Stimulated activated CD4-positive, alpha-beta T cell treated with anti-CD3 and anti-CD28 coated beads, Interleukin-1b, Interleukin-23, amount 100 ng/mL, for 24 hours (primary cell): Measurements from ENCODE around the gene NHEJ1.

Experiments used
- DNase-seq, 4 experiments: peaks; one replicate each; pipeline ENCODE4 v3.0.0-alpha.2; 2020; ENCODE audit warnings: low read depth in 4 of 4, low spot score in 1 of 4

Gene NHEJ1

DNA sequence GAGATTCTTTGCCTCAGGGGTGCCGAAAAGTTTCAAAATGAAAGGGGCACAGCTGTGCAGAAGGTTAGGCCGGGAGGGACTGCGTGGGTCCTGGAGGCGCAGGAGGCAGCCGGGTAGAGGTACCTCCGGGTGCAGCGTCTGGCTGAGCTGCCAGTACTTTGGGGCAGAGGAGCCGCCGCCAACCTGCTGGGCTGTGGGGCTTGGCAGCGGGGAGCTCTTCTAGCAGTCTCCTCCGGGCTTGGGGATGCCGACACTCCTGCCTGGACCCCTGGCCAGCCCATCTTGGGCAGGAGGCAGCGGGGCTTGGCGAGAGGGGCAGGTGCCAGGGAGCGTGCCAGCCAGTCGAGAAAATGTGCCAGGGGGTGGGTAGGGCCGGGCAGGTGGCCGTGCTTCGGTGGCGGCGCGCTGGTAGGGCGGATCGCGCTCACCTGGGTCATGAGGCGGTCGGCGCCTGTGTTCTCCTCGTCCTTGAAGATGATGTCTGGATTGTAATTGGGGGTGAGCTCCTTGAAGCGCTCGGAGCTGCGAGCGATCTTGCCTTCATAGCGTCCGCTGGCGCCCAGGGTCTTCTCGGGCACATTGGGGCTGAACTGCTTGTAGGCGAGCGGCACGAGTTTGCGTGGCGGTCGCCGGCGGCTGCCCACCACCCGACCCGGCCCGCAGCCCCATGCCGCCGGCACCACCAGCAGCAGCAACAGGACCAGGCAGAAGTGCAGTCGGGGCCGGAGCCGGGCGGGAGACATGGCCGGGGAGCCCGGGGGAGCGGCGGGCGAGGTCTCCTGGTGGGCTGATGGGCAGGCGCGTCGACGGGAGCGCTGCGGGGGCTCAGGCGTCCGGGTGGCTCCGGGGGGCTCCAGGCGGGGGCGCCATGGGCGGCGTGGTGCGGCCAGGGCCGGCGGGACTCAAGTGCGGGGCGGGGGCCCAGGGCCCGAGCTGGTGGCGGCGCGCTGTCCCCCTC, 100.6 kb downstream of the NHEJ1 start:
- DNase-seq = no peak

DNA sequence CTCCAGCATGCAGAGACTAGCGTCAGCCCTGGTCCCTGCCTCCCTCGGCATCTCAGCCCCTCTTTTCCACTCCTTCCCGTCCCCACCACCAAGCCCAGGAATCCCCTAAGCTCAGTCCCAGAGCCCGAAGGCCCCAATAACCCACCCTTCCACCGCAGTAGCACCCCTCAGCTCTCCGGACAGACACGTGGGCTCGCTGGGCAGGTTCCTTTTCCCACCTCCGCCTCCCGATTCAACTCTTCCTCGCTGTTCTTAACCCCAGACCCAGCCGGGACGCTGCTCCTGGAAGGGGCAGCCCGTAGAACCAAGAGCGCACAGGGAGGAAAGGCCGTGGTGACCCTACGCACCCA, 101.3 kb downstream of the NHEJ1 start:
- DNase-seq = no peak

DNA sequence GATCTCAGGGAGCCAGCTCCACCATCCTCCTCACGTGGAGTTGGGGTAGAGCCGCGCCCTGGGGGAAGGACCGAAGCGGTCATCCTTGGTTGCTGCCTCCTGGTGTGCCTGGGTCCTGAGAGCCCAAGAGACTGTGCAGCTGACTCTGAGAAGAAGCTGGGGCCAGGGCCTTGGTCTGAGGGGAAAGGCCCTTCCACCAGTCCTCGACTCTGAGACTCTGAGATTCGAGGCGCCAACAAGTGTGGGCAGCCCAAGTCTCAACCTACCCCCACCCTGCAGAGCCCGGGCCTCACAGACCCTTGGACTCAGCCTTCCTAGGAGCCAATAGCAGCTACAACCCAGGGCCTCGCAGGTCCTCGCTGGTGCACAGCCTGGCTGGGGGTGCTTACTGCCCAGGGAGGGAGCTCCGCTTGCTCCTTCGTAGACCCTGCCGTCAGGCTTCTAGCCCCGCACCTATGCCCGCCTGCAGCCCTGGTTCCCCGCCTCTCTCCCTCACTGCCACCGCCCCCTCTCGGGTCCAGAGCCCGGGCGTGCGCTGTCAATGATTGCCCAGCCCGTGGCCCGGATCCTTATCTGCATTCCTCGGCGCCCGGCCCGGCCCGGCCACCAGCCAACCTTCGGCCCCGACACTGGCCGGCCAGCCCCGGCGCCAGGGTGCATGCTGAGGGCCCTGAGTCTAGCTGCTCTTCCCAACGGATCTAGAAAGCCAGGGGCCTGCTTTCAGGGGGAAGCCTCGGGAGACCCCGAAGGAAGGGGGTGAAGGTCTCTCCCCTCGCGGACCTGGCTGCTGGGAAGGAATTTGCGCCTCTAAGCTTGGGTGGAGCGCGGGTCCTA, 101.9 kb downstream of the NHEJ1 start:
- no peak for DNase-seq

DNA sequence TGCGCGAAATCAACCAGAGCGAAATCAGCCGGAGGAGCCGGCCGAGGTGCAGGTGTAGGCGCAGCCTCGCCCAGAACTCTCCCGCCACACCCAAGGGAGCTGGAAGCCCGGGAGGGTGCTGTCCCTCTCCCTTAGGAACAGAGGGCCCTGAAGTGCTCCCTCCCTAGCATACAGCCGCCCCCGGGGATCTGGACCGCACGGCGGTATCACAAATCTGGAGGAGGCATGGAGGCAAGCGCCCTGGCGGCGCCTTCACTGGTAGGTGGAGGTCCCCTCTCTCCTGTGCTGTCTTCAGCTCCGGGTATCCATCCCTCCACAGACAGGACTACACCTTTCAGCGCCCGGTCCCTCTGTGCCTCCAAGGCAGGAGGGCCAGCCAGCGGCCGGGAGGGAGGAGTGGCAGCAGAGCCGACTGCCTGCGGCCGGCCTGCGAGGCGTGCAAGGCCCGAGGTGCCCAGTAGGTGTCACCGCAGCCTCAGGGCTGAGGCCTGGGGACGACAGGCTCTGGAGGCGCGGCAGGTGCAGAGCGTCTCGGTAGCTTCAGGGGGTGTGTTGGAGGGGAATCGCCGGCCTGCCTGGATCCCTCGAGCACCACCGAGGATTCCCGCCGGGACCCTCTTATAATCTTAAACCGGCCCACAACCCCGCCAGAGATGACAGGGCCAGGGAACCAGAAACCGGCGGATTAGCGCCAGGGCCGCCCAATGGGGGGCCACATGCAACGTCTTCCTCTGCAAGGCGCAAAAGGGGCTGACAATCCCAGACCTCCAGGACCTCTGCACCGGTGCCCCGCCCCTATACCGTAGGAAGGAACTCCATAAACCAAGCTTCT, 102.7 kb downstream of the NHEJ1 start:
- DNase-seq = peak; percentile 47 to 69 (median 60)

DNA sequence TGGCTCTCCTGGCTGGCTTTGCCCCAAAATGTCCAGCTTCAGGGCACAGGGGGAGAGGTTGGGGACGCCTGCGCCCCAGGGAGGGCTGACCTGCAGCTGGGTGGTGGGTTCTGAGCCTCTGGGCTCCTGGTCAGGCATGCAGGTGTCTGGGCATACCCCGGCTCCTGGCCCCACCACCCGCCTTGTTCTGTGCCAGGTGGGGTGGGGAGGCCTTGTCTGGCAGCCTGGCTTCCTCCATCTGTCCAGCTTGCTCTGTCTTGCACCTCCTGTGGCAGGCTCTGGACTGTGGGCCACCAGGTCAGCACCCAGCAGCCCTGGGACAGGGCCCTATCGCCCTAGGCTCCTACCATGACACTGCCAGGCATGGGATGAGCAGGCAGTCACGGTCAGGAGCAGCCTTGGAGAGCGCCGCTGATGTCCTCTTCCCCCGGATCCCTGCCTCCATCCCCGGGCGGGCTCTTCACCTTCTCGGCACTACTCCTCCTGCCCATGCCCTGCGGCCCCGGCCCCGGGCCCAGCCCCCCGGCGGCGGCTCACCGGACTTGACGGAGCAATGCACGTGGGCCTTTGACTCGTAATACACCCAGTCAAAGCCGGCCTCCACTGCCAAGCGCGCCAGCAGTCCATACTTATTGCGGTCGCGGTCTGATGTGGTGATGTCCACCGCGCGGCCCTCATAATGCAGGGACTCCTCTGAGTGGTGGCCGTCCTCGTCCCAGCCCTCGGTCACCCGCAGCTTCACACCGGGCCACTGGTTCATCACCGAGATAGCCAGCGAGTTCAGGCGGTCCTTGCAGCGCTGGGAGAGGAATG, 103.5 kb downstream of the NHEJ1 start:
- no peak for DNase-seq

DNA sequence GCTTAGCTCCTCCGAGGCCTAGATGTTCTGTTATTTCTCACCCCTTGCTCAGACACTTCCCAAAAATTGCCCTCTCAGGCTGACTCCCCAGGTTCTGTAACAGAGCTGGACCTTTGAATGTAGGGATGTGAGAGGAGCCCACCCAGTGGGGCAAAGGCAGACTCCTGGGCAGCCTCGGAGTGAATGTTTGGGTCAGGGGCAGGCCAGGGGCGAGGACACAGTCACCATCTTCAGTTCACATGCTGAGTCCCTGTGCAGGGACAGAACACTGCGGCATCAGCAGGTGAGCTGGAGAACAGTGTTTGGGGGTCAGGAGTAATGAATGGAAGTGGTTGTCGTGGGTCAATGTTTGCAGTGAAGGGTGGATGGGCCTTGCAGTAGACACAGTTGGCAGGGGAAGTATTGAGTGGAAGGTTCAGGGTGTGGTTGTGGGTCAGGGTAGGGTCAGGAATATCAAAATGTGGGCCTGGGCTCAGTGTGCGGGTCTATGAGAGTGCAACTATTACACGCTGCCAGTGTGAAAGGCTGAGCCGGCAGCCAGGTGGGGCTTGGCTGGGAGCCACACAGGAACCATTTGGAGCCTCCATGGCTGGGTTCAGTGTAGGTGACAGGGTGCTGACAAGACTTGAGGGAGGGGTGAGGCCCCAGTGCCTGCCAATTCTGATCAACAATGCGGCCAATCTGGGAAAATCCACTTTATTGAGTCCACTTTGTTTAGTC, 104.3 kb downstream of the NHEJ1 start:
- no peak for DNase-seq

DNA sequence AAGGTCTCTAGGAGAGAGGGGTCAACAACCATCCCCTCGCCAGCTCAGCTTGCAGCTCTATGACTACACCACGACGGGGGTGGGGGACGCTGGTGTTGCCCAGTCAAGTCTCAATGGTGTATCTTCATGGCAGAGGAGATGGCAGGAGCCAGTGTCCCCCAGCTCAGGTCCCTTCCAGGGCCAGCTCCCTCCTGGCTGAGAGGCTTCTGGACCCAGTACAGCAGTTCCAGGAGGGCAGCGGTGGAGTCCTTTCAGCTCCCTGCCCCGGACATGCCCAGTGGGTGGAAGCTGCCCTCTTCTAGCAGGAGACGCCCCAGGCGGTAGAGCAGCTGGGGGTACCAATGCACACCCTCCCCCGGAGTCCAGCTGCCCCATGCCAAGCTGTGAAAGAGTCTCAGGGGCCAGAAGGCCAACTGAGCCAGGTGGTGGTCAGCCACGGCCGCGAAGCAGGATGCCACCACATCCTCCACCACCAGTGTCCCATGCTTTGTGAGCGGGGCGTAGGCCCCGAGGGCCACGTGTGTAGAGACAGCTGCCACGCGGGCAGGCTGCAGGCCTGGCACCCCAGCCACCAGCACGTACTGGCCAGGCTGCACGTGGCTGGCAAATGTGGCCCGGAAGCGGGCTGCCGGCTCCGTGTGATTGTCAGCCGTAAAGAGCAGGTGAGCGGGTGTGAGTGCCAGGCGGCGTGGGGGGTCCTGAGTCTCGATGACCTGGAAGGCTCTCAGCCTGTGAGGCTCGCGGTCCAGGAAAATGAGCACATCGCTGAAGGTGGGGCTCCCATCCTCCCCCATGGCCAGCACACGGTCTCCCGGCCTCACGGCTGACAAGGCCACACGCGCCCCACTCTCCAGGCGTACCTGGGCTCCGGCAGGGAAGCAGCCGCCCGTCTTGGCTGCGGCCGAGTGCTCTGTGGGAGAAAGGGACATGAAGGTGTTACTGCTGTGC, 105.4 kb downstream of the NHEJ1 start:
- no peak for DNase-seq

DNA sequence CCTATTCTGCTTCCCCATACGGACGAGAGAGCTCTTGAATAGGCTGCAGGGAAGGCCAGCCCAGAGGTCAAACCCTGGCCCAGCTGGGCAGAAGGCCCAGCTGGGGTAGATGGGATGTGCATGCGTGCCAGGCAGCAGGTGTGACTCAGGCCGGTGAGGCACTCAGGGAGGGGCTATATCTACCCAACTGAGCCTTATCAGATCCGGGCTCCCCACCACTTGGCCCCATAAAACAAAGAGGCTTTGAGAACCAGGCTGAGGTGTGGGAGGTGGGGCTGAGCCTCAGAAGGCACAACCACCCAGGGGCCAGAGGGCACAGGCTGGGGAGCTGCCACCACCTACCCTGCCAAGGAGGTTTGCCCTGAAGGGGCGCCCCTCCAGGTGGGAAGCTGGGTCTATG, 111.3 kb downstream of the NHEJ1 start:
- DNase-seq = no peak

DNA sequence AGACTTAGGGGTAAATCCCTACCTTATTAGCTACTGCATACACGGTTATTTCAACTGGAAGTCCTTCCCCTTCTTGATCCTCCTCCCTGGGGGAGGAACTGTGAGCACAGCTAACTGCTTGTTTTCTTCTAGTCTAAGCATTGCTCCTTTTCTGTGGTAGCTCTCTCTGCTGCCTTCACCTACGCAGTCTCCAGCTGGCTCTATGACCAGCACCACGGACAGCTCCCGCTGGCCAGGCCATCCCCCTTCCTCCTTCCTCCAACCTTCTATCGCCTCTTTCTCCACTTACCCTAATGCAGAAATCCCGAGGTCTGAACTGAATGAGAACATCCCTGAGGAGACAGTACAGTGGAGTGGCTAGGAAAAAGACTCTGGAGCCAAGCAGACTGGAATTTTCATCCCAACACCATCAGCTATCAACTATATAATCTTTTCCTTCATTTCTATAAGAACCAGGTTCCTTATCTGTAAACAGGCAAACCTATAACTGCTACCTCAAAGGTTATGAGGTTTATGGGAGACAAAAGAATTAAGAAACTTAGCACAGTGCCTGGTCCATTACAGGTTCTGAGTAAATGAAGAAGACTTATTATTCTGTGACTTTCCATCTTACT, 114.6 kb downstream of the NHEJ1 start:
- DNase-seq = no peak

DNA sequence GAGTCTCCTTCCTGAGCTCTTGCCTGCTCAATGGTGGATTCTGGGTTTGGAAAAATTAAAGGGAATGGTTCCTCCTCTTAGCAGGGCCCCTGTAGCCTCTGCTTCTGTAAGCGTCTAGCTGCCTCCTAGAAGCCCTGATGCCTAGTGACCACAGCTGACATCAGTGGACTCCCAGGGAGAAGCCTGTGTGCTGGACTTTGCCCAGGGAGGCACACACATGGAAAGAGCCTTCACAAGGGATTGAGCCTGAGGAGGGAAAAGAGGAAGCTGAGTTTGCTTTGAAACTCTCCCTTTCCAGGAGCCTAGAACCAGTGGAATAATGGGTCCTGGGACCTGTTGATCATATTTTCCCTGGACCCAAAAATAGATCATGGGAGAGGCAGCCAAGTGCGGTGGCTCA, 117.9 kb downstream of the NHEJ1 start:
- no peak for DNase-seq

DNA sequence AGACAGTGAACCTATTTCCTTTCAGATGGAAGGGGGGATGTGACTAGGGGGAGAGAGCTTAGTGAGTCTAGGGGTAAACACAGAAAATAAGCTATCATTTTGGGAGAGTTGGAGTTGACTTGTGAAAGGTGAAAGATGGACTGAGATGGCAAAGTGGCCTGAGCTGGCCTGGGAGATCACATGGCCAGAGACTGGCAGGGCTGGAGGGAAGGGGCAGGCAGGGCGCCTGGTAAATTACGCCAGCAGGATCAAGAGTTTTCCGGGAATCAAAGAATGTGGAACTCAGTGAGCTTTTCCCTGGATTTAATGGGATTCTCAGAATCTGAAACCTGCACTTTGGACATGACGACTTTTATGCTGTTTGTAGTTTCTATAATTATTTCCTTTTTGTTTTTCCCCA, 118.5 kb downstream of the NHEJ1 start:
- no peak for DNase-seq

DNA sequence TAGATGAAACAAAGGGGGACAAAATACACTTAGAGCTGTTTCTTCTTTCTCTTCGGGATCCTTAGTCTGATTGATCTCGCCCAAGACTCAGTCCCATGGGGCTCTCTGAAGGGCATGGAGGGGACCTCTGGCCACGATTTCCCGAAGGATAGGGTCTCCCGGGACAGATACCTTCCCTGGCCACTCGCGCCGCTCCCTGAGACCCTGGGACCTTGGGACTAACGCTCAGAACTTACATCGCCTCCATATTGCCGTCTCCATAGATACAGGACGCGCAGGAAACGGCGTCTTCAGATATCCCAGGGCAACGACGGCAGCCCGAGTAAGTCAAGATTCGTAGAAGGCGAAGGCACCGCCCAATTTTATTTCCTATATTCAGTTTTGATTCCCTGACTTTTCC, 119.4 kb downstream of the NHEJ1 start, which contains the start of gene CFAP65:
Gene CFAP65, minus strand, starts transcription at position 265 of the 400 bp plus-strand sequence. CDS start 2,468 bp downstream, outside the sequence.
- peak in 1 of 4 experiments; percentile 18 for DNase-seq

DNA sequence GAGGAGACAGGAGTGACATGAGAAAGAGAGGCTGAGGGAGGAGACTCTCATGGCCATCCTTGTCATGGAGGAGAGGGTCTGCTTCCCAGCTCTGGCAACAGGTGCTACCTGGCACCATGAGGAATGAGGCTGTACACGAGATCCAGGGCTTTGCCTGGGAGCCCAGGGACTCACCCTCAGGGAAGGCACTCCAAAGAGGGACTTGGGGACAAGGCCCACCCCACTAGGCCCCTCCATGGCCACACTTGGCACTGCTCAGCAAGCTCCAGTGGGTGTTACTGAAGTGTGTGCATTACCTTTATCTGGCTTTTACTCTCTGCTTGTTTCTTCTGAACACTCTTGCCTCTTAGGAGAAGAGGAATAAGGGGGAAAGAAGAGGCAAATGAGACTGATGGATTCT, 122.0 kb downstream of the NHEJ1 start:
- no peak for DNase-seq

DNA sequence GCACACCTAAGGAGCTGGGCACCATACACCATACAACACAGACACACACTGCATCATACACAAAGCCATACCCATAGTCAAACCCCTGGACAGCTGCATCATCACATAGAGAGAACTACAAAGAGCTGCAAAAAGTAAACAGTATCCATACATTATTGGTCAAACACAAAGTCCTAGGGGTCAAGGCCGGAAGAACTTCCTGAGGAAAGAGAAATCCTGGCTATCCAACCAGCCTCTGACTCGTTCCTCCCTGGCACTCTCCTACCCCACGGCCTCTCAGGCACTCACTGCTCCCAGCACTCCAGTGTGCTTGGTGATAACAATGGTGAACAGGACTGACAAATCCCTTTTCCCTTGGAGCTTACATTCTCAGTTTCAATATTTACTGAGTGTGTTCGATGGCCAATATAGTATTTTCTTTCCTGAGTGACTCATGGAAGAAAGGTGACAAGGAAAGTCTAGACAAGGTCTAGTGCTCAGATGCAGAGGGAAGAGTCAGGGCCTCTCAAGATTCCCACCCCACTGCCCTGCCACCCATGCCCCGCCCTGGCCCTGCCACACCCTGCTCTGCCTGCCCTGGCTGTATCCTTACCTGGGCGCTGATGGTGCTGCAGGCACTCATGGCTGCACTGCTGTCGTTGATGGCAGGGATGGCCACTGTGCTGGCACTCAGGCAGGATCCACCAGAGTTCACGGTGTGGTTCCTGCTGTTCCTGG, 122.7 kb downstream of the NHEJ1 start:
- no peak for DNase-seq

DNA sequence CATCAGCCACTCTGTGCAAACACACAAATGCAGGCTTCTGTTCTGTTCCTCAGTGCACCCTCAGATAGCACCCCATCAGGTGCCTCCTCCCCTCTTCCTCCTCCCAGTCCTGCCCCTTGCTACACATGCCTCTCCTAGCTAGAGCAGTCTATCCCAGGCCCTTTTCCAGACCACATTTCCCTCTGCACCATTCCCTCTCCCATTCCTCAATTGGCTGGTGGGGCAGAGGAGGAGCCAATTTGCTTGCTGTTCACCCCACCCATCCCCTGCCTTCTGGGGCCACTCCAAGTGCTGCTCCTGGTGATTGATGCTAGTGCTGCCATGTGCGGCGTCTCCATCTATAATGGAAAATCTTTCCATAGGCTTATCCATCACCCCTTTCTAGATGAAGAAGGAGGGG, 124.7 kb downstream of the NHEJ1 start:
- no peak for DNase-seq

DNA sequence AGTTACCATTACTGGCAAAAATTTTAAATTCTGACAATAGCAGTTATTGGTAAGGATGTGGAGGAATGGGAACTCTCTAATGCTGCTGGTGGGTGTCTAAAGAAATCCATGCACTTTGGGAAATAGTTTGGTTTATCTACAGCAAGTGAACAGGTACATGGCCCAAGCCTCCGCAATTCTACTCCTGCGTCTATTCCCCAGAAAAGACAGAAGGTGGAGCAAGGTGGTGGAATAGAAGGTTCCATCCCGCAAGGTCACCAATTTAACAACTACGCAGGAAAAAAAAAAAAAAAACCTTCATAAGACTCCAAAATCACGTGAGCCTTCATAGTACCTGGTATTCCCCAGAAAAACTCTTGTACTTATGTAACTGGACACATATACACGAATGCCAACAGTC, 125.8 kb downstream of the NHEJ1 start:
- DNase-seq = no peak

DNA sequence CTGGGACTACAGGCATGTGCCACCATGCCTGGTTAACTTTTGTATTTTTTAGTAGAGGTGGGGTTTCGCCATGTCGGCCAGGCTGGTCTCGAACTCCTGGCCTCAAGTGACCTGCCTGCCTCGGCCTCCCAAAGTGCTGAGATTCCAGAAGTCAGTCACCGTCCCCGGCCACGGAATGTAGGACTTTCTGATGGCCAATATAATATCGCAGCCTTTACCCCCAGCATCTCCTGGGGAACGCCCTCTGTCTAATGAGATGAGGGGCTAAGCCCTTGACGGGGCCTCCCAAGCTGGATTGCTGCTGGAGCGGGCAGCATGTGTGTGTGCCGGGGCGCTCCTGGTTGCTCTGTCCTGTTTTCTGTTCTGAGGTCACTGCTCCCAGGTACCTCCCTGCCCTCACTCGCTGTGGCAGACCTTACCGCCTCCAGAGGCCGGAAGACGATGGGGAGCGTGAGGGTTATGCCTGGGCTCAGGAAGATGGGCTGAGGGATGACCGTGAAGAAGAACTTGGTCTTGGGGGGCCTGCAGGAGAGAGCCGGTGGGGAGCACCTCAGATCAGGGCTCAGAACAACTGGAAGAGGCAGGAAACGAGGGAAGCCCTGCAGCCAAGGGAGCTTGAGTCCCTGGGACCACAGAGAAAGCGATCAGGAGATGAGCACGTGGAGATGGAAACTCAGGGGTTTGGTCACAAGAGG, 128.4 kb downstream of the NHEJ1 start:
- no peak for DNase-seq
